ENCODE measurements around the gene PTPN11.

GRCh38 chr12:112421363-112421762 lies 2.6 kb downstream of the PTPN11 start:
- TF ChIP-seq, protein P1, sequence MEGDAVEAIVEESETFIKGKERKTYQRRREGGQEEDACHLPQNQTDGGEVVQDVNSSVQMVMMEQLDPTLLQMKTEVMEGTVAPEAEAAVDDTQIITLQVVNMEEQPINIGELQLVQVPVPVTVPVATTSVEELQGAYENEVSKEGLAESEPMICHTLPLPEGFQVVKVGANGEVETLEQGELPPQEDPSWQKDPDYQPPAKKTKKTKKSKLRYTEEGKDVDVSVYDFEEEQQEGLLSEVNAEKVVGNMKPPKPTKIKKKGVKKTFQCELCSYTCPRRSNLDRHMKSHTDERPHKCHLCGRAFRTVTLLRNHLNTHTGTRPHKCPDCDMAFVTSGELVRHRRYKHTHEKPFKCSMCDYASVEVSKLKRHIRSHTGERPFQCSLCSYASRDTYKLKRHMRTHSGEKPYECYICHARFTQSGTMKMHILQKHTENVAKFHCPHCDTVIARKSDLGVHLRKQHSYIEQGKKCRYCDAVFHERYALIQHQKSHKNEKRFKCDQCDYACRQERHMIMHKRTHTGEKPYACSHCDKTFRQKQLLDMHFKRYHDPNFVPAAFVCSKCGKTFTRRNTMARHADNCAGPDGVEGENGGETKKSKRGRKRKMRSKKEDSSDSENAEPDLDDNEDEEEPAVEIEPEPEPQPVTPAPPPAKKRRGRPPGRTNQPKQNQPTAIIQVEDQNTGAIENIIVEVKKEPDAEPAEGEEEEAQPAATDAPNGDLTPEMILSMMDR (IDR thresholded peaks at IDR 0.05), result no peak
- TF ChIP-seq POLR2A (IDR thresholded peaks at IDR 0.05), result no peak
- no peak for TF ChIP-seq POLR2AphosphoS5 (IDR thresholded peaks at IDR 0.05)
- no peak for TF ChIP-seq EP300 (IDR thresholded peaks at IDR 0.05)

Measured in gastroesophageal sphincter (tissue), 3 donors.